BLaER1 (cell line): ENCODE results near the gene ZNF366.
A peak's percentile ranks its signal among the peaks of the same experiment; 100 is the strongest.

Source experiments
- H3K27ac ChIP-seq: shearing (Covaris generic); formaldehyde crosslinking; 2 replicates; pipeline ENCODE4 v1.8.1; 2022
- H3K27me3 ChIP-seq: shearing (Covaris generic); formaldehyde crosslinking; 2 replicates; pipeline ENCODE4 v1.8.1; 2022
- H3K36me3 ChIP-seq: shearing (Covaris generic); formaldehyde crosslinking; 2 replicates; pipeline ENCODE4 v1.8.1; 2022
- H3K4me1 ChIP-seq: shearing (Covaris generic); formaldehyde crosslinking; 2 replicates; pipeline ENCODE4 v1.8.1; 2022
- H3K4me2 ChIP-seq: shearing (Covaris generic); formaldehyde crosslinking; 2 replicates; pipeline ENCODE4 v1.8.1; 2022
- H3K4me3 ChIP-seq: shearing (Covaris generic); formaldehyde crosslinking; 2 replicates; pipeline ENCODE4 v1.8.1; 2022
- H3K9ac ChIP-seq: shearing (Covaris generic); formaldehyde crosslinking; 2 replicates; pipeline ENCODE4 v1.8.1; 2022
- H3K9me3 ChIP-seq: shearing (Covaris generic); formaldehyde crosslinking; 2 replicates; pipeline ENCODE4 v1.8.1; 2022
- H4K20me1 ChIP-seq: shearing (Covaris generic); formaldehyde crosslinking; 2 replicates; pipeline ENCODE4 v1.8.1; 2022
- Cebpa-rat ChIP-seq: shearing (Covaris generic); IDR thresholded peaks from 2 replicates; pipeline ENCODE4 v1.8.1; 2022

The ZNF366 gene

GRCh38 chr5:72447751-72448150 lies 59.5 kb downstream of the ZNF366 start:
- H3K4me1 ChIP-seq = peaks cover 23% of the 10 kb centered on the region
- H3K9me3 ChIP-seq = no peaks in the 10 kb centered on the region
- no peak overlapping the region for H3K9ac ChIP-seq
- no peaks in the 10 kb centered on the region for H4K20me1 ChIP-seq
- TF ChIP-seq Cebpa-rat = no peak
- H3K36me3 ChIP-seq = no peaks in the 10 kb centered on the region
- H3K4me2 ChIP-seq = no peak overlapping the region
- H3K27me3 ChIP-seq = no peaks in the 10 kb centered on the region
- H3K4me3 ChIP-seq = no peak overlapping the region
- no peak overlapping the region for H3K27ac ChIP-seq

DNA sequence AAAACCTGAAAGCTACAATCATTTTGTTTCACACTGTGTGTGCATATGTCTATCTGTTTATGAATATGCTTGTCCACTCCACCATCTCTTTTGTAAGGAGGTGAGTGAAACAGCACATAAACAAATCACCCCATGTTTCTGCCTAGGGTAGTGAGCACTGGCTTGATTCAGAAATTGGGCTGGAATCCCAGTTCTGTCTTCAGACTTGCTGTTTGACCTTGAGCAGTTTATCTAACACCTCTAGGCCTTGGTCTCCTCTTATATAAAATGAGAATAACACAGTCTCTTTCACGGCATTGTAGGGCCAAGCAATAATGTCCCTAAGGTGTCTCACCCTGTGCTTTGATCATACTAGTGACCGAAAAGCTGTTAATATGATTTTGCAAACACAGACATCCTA lies 61.2 kb downstream of the ZNF366 start:
- H3K9me3 ChIP-seq = no peaks in the 10 kb centered on the region
- no peak overlapping the region for H3K4me3 ChIP-seq
- H3K27ac ChIP-seq = no peak overlapping the region
- peaks cover 5% of the 10 kb centered on the region for H3K4me1 ChIP-seq
- no peak for TF ChIP-seq Cebpa-rat
- no peaks in the 10 kb centered on the region for H4K20me1 ChIP-seq
- no peaks in the 10 kb centered on the region for H3K27me3 ChIP-seq
- H3K4me2 ChIP-seq = no peak overlapping the region
- H3K36me3 ChIP-seq = no peaks in the 10 kb centered on the region
- no peak overlapping the region for H3K9ac ChIP-seq

- H3K27ac ChIP-seq = no peak overlapping the region
- no peaks in the 10 kb centered on the region for H3K36me3 ChIP-seq
- no peak overlapping the region for H3K9ac ChIP-seq
- no peaks in the 10 kb centered on the region for H3K9me3 ChIP-seq
- no peaks in the 10 kb centered on the region for H4K20me1 ChIP-seq
- H3K4me2 ChIP-seq = no peak overlapping the region
- no peaks in the 10 kb centered on the region for H3K4me1 ChIP-seq
- TF ChIP-seq Cebpa-rat = no peak
- H3K4me3 ChIP-seq = no peak overlapping the region
- H3K27me3 ChIP-seq = no peaks in the 10 kb centered on the region
Observed at GRCh38 chr5:72443883-72444282, 63.3 kb downstream of the ZNF366 start.

GRCh38 chr5:72441862-72442540 lies 65.2 kb downstream of the ZNF366 start:
- Histone ChIP-seq H3K4me3 (no peak overlapping the region), H3K36me3 (no peaks in the 10 kb centered on the region), H3K4me1 (no peaks in the 10 kb centered on the region), H3K27me3 (no peaks in the 10 kb centered on the region), H3K9ac (no peak overlapping the region), H3K4me2 (no peak overlapping the region), H3K27ac (no peak overlapping the region), H3K9me3 (no peaks in the 10 kb centered on the region), H4K20me1 (no peaks in the 10 kb centered on the region)
- no peak for TF ChIP-seq Cebpa-rat

GRCh38 chr5:72441094-72441723 lies 66.0 kb downstream of the ZNF366 start:
- Histone ChIP-seq H4K20me1 (no peaks in the 10 kb centered on the region), H3K9ac (no peak overlapping the region), H3K4me2 (no peak overlapping the region), H3K4me3 (no peak overlapping the region), H3K9me3 (no peaks in the 10 kb centered on the region), H3K36me3 (no peaks in the 10 kb centered on the region), H3K4me1 (no peaks in the 10 kb centered on the region), H3K27me3 (no peaks in the 10 kb centered on the region), H3K27ac (no peak overlapping the region)
- no peak for TF ChIP-seq Cebpa-rat

GRCh38 chr5:72440207-72440638 lies 67.0 kb downstream of the ZNF366 start:
- H3K9me3 ChIP-seq = no peaks in the 10 kb centered on the region
- no peak for TF ChIP-seq Cebpa-rat
- H4K20me1 ChIP-seq = no peaks in the 10 kb centered on the region
- no peak overlapping the region for H3K27ac ChIP-seq
- no peak overlapping the region for H3K4me2 ChIP-seq
- H3K36me3 ChIP-seq = no peaks in the 10 kb centered on the region
- no peaks in the 10 kb centered on the region for H3K27me3 ChIP-seq
- no peaks in the 10 kb centered on the region for H3K4me1 ChIP-seq
- H3K9ac ChIP-seq = no peak overlapping the region
- no peak overlapping the region for H3K4me3 ChIP-seq

- Histone ChIP-seq H3K9ac (no peak overlapping the region), H3K27me3 (no peaks in the 10 kb centered on the region), H4K20me1 (no peaks in the 10 kb centered on the region), H3K4me1 (peaks cover 7% of the 10 kb centered on the region), H3K27ac (no peak overlapping the region), H3K36me3 (no peaks in the 10 kb centered on the region), H3K4me3 (no peak overlapping the region), H3K9me3 (no peaks in the 10 kb centered on the region), H3K4me2 (no peak overlapping the region)
- TF ChIP-seq Cebpa-rat = no peak
Observed at GRCh38 chr5:72439192-72439591, 68.0 kb downstream of the ZNF366 start.

DNA sequence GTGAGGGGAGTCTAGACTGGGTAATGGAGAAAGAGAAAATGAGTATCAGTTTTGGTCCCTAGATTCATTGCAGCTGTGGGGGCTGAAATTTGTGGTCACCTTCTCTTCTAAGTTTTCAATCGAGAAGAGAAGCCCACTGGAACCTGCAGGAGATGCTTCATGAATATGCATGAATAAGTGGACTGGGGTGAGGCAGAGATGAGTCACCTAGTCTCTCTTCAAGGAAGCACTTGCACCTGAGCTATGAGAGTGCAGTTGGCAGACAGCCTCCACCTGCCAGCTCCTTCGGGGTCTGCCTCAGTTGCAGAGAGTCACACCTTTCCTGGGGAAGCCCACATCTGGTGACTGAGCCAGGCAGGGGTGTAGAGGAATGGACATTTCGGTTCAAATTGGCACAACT lies 69.1 kb downstream of the ZNF366 start:
- Histone ChIP-seq H3K27me3 (no peaks in the 10 kb centered on the region), H3K36me3 (no peaks in the 10 kb centered on the region), H3K4me3 (no peak overlapping the region), H3K9ac (no peak overlapping the region), H3K4me1 (peaks cover 11% of the 10 kb centered on the region), H3K27ac (no peak overlapping the region), H3K4me2 (no peak overlapping the region), H4K20me1 (no peaks in the 10 kb centered on the region), H3K9me3 (no peaks in the 10 kb centered on the region)
- TF ChIP-seq Cebpa-rat = no peak

GRCh38 chr5:72436796-72437471 lies 70.3 kb downstream of the ZNF366 start:
- peaks cover 11% of the 10 kb centered on the region for H3K4me1 ChIP-seq
- H3K36me3 ChIP-seq = no peaks in the 10 kb centered on the region
- no peak overlapping the region for H3K4me3 ChIP-seq
- H4K20me1 ChIP-seq = no peaks in the 10 kb centered on the region
- H3K4me2 ChIP-seq = no peak overlapping the region
- no peaks in the 10 kb centered on the region for H3K9me3 ChIP-seq
- TF ChIP-seq Cebpa-rat = no peak
- H3K27ac ChIP-seq = no peak overlapping the region
- H3K9ac ChIP-seq = no peak overlapping the region
- H3K27me3 ChIP-seq = no peaks in the 10 kb centered on the region

- Histone ChIP-seq H3K9me3 (no peaks in the 10 kb centered on the region), H3K27ac (no peak overlapping the region), H3K4me2 (peak overlapping the region; percentile 44), H3K4me3 (no peak overlapping the region), H3K4me1 (peaks cover 11% of the 10 kb centered on the region), H3K27me3 (no peaks in the 10 kb centered on the region), H4K20me1 (no peaks in the 10 kb centered on the region), H3K36me3 (no peaks in the 10 kb centered on the region), H3K9ac (no peak overlapping the region)
- no peak for TF ChIP-seq Cebpa-rat
Observed at GRCh38 chr5:72434781-72435437, 72.3 kb downstream of the ZNF366 start.
